HCT116 (cell line): Measurements from ENCODE around the gene FOXB1. TPM values are rescaled to one million over a fixed set of nuclear protein-coding genes. Genes with fewer than 3 reads are reported as not detected.

ENCODE experiments used
- ATF3 ChIP-seq: IDR thresholded peaks from 2 replicates; pipeline ENCODE4 v1.6.1; 2012
- ELF1 ChIP-seq: IDR thresholded peaks from 2 replicates; pipeline ENCODE4 v1.6.1; 2012; ENCODE audit warnings: low read depth, borderline replicate concordance
- JUND ChIP-seq: IDR thresholded peaks from 2 replicates; pipeline ENCODE4 v1.6.1; 2012
- MAX ChIP-seq: IDR thresholded peaks from 2 replicates; pipeline ENCODE4 v1.6.1; 2012
- RAD21 ChIP-seq: IDR thresholded peaks from 2 replicates; pipeline ENCODE4 v1.6.1; 2012; ENCODE audit warnings: low read depth, mild to moderate bottlenecking
- REST ChIP-seq: IDR thresholded peaks from 2 replicates; pipeline ENCODE4 v1.6.1; 2012; ENCODE audit warnings: low read depth
- SIN3A ChIP-seq: IDR thresholded peaks from 2 replicates; pipeline ENCODE4 v1.6.1; 2012; ENCODE audit warnings: low read depth
- TCF7L2 ChIP-seq: IDR thresholded peaks from 2 replicates; pipeline ENCODE4 v1.7.0; 2011; ENCODE audit warnings: borderline replicate concordance, inconsistent platforms; ENCODE audit not compliant: insufficient read depth, insufficient read length; ENCODE audit errors: extremely low read depth
- ZBTB33 ChIP-seq: IDR thresholded peaks from 2 replicates; pipeline ENCODE4 v1.6.1; 2011; ENCODE audit warnings: mild to moderate bottlenecking, low read length, moderate library complexity; ENCODE audit not compliant: insufficient replicate concordance; ENCODE audit errors: extremely low read depth
- ZFX ChIP-seq: fragments of 450-650 bp; IDR thresholded peaks from 2 replicates; pipeline ENCODE4 v1.6.1; 2017
- total RNA-seq: library from RNA; stranded (reverse); gene quantifications from one replicate; pipeline ENCODE4 v1.2.1, GENCODE V29; 2021; ENCODE audit not compliant: unreplicated experiment

Gene FOXB1
- total RNA-seq, 1 experiment from 2014 or later, result not detected

- no peak for TF ChIP-seq REST
- TF ChIP-seq JUND, result no peak
- TF ChIP-seq SIN3A, result no peak
- no peak for TF ChIP-seq ATF3
- no peak for TF ChIP-seq ZFX
- no peak for TF ChIP-seq ZBTB33
- TF ChIP-seq MAX, result no peak
- TF ChIP-seq TCF7L2, result no peak
- no peak for TF ChIP-seq RAD21
- no peak for TF ChIP-seq ELF1
- TF ChIP-seq, all 23 proteins: peak for 0
Measured at GRCh38 chr15:60006203-60006862, 2.2 kb downstream of the FOXB1 start (continued).
